Measurements from ENCODE around the gene ZNF580.

DNA sequence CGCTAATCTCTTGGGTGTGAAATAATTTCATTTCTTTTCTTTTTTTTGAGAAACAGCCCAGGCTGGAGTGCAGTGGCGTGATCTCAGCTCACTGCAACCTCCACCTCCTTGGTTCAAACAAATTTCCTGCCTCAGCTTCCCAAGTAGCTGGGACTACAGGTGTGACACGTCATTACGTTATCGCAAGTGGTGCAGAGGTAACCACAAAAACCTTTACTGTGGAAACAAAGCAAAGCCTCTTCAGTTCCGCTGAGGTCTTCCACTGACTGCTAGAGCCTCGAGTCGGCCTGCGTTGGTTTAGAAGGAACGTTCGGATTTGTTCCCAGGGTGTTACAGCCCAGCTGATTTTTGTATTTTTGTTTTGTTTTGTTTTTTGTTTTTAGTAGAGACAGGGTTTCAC is 14.5 kb upstream of the ZNF580 start:
- TF ChIP-seq EZH2 (IDR thresholded peaks at IDR 0.05), result no peak
- TF ChIP-seq, protein P1, sequence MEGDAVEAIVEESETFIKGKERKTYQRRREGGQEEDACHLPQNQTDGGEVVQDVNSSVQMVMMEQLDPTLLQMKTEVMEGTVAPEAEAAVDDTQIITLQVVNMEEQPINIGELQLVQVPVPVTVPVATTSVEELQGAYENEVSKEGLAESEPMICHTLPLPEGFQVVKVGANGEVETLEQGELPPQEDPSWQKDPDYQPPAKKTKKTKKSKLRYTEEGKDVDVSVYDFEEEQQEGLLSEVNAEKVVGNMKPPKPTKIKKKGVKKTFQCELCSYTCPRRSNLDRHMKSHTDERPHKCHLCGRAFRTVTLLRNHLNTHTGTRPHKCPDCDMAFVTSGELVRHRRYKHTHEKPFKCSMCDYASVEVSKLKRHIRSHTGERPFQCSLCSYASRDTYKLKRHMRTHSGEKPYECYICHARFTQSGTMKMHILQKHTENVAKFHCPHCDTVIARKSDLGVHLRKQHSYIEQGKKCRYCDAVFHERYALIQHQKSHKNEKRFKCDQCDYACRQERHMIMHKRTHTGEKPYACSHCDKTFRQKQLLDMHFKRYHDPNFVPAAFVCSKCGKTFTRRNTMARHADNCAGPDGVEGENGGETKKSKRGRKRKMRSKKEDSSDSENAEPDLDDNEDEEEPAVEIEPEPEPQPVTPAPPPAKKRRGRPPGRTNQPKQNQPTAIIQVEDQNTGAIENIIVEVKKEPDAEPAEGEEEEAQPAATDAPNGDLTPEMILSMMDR (IDR thresholded peaks at IDR 0.05), result no peak

Measured in neural progenitor cell (in vitro differentiated cells).